Retinal pigment epithelial cell (primary cell): ENCODE results near the gene ZXDC.

ENCODE experiments used
- DNase-seq: peaks from one replicate; pipeline ENCODE4 v3.0.0-alpha.2; 2010; ENCODE audit warnings: low read depth
- H3K4me3 ChIP-seq: 2 replicates; pipeline ENCODE4 v1.5.1; 2011; ENCODE audit warnings: mild to moderate bottlenecking, low read length, control low read depth, moderate library complexity
- TF ChIP-seq, protein P1 (sequence below): conservative IDR thresholded peaks from 2 replicates; pipeline ENCODE4 v1.5.1; 2011; ENCODE audit warnings: low read depth, low read length, control low read depth, inconsistent platforms

ZXDC gene

DNA sequence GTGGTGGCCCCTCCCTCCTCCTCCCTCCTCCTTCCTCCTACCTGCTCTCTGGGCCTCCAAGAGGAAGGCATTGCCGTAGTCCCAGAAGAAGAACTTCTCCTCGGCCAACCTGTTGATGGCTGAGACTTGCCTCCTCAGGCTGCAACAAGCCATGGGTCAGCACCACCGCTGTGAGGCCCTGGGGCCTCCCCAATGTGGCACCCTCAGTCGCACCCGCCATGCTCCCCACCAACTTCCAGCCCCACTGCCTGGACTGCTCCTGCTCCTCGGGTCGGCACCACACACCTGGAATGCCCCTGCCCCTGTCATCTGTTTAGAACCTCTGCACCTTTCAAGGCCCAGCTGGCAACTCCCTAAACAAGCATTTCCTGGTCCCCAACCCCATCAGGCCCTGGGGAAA lies 24.3 kb upstream of the ZXDC start:
- DNase-seq, result no peak

DNA sequence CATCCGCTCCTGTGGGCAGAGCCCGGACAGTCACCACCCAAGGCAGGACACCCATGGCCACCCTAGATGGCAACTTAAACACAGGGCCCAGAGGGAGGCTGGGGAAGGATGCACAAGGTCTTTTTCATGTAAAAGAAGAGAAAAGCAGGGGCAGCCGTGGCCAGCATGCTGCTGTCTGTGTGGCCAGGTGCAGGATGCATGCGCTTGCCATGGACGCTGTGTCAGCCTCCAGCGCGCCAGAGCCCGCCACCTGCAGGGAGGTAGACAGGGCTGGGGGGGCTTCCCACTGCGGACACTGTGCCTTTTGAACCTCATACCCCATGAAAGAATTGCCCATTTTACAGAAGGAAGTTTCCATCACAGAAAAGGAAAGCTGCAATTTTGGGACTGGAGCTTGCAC lies 23.7 kb upstream of the ZXDC start:
- DNase-seq, result no peak
- H3K4me3 ChIP-seq, result no peak overlapping the region
- TF ChIP-seq, protein P1, sequence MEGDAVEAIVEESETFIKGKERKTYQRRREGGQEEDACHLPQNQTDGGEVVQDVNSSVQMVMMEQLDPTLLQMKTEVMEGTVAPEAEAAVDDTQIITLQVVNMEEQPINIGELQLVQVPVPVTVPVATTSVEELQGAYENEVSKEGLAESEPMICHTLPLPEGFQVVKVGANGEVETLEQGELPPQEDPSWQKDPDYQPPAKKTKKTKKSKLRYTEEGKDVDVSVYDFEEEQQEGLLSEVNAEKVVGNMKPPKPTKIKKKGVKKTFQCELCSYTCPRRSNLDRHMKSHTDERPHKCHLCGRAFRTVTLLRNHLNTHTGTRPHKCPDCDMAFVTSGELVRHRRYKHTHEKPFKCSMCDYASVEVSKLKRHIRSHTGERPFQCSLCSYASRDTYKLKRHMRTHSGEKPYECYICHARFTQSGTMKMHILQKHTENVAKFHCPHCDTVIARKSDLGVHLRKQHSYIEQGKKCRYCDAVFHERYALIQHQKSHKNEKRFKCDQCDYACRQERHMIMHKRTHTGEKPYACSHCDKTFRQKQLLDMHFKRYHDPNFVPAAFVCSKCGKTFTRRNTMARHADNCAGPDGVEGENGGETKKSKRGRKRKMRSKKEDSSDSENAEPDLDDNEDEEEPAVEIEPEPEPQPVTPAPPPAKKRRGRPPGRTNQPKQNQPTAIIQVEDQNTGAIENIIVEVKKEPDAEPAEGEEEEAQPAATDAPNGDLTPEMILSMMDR, result no peak

More for the DNA sequence above, 24.3 kb upstream of the ZXDC start:
- H3K4me3 ChIP-seq, result no peak overlapping the region
- TF ChIP-seq, protein P1, result no peak

DNA sequence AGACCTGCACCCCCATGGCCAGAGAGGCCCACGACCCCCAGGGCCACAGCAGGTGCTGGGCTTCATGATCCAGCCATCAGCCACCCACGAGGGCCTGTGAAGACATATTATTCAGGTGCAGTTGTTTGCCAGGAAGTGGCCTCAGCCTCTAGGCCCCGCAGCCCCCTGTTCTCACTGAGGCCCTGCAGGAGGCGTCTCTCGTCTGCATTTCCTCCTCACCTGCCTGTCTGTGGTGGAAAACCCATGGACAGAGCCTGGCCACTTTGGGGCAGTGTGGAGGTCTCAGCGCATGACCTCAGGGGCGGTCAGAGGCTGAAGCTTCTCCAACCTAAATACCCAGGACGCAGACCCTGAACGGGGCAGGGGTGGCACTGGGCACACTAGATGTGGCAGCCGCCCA lies 23.2 kb upstream of the ZXDC start:
- TF ChIP-seq, protein P1, result no peak
- DNase-seq, result no peak
- no peak overlapping the region for H3K4me3 ChIP-seq

DNA sequence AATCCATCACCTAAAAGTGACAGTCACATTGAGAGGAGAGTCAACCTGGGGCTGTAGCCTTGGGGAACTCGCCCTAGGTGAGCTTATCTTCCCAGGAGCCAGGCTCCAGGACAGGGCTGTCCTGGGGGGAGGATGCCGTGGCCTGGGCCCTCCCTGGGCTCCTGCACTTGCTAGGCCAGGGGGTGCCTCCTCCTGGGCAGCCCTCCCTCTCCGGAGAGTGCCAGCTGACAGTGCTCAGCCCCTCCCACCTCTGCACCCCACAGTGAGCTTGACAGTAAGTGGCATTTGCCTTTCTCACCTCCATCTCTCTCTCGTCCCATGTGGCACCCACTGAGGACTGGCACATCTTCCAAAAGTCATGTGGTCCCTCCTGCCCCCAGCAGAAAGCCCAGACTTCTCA lies 22.8 kb upstream of the ZXDC start:
- DNase-seq, result no peak
- TF ChIP-seq, protein P1, result no peak
- H3K4me3 ChIP-seq, result no peak overlapping the region

DNA sequence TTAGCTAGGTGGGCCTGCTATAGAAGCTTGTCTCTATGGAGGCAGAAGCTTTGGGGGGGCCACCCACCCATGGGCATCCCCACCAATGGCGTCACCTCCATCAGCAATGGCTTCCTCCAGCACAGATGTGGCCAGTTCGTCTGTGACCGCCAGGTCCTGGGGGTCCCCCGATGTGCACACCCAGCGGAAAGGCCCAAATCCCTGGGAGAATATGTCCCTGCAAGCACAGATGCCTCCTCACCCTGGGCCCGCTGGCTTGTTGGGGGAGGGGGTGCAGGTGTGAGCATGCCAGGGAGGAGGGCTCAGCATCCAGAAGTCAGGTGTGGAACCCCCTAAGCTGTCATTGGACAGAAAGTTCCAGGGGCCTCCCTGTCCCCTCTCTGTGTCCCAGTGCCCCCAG lies 22.3 kb upstream of the ZXDC start:
- no peak overlapping the region for H3K4me3 ChIP-seq
- TF ChIP-seq, protein P1, result no peak
- no peak for DNase-seq

DNA sequence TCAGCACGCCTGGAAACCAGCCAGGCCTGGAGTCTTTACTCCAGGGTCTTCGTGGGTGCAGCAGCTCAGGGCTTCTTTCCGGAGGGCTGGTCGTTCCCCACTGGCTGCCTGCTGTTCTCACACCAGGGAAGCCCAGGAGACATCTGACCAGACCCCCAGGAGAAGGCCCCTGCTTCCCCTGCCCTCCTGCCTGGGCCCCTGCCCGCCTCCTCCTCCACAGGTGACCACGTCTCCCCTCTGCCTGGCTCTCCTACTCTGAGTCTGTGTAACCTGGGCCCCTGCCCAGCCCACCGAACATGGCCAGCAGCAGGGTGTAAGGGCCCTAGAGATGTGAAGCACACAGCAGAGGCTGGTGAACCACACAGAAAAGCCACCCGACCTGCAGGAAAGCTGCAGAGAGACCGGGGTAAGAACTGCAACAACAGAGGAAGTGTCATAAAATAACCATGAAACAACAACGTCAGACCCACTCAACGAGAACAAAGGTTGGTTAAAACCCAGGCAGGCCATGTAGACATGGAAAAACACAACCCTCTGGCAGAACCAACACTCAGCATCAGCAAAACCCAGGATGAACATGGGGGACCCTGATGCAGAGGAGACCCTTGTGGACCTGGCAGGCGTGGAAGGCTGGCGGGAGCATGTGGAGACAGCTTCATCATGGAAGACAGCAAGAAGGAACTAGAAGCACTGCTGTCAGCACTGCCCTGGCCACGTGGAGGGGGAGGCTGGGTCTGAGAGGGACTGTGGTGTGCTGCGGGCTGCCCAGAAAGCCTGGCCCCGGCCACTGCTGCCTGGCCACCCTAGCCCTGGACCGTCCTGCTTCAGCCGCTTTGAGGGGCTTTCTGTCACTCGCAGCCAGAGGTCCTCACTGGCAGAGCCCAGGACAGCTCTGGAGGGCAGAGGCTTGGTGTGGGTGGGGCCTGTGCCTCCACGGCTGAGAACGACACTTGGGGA lies 21.5 kb upstream of the ZXDC start:
- H3K4me3 ChIP-seq, result no peak overlapping the region
- TF ChIP-seq, protein P1, result no peak
- no peak for DNase-seq

DNA sequence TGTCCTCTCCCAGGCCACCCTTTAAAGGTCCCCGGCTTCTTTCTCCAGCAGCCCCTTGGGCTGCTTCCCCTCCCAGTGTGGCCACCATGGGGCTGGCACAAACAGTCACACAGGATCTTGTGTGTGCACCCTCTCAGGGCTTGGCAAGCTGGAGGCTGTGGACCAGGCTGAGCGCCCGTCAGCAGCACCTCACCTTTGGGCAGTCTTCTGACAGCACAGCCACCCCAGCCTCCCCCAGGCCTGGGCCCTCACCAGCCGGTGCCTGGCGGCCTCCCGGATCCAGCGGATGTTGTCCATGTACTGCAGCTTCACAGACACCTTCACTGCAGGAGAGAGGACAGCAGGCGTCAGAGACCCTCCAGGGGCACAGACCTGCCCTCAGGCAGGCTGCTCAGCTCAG lies 20.1 kb upstream of the ZXDC start:
- H3K4me3 ChIP-seq, result no peak overlapping the region
- DNase-seq, result no peak
- TF ChIP-seq, protein P1, result no peak
